Loucy (cell line): ENCODE measurements around the gene STK39.

Experiments
- EZH2phosphoT487 ChIP-seq: fragments of 200-600 bp; IDR thresholded peaks from 2 replicates; pipeline ENCODE4 v1.6.1; 2018; ENCODE audit warnings: antibody characterized with exemption, mild to moderate bottlenecking, moderate library complexity, borderline replicate concordance
- TF ChIP-seq, protein P1 (sequence below): fragments of 200-600 bp; sonication (generic); conservative IDR thresholded peaks from 2 replicates; pipeline ENCODE4 v1.5.1; 2014; ENCODE audit warnings: mild to moderate bottlenecking, antibody characterized with exemption, low read length

DNA sequence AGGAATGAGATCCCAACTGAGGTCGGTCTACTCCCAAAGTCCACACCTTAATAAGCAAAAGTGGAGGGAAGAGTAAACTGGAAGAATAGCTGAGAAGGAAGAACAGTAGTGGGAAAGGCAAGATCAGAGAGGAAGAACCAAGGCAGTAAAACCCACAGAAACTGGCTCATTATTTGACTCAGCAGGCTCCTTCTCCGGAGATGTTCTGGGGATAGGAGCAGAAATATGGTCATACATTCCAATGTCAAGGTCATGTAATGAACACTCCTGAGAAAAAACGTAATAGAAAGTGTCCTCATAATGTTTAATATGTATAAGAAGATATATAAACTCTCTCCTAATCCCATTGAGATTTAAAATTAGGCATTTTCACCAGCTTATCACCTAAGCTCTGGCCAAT lies 39.5 kb downstream of the STK39 start:
- TF ChIP-seq, protein P1, sequence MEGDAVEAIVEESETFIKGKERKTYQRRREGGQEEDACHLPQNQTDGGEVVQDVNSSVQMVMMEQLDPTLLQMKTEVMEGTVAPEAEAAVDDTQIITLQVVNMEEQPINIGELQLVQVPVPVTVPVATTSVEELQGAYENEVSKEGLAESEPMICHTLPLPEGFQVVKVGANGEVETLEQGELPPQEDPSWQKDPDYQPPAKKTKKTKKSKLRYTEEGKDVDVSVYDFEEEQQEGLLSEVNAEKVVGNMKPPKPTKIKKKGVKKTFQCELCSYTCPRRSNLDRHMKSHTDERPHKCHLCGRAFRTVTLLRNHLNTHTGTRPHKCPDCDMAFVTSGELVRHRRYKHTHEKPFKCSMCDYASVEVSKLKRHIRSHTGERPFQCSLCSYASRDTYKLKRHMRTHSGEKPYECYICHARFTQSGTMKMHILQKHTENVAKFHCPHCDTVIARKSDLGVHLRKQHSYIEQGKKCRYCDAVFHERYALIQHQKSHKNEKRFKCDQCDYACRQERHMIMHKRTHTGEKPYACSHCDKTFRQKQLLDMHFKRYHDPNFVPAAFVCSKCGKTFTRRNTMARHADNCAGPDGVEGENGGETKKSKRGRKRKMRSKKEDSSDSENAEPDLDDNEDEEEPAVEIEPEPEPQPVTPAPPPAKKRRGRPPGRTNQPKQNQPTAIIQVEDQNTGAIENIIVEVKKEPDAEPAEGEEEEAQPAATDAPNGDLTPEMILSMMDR = no peak
- TF ChIP-seq EZH2phosphoT487 = no peak
